ENCODE measurements around the gene KSR1.

- TF ChIP-seq CTCF (IDR thresholded peaks at IDR 0.05) (no peak), POLR2A (IDR thresholded peaks at IDR 0.05) (no peak), POLR2AphosphoS5 (IDR thresholded peaks at IDR 0.05) (no peak)
Measured at GRCh38 chr17:27597783-27598320, 141.6 kb downstream of the KSR1 start.
